SU-DHL-6 (cell line): ENCODE measurements around the gene MIDN.

Source experiments
- H2AFZ ChIP-seq: fragments of 200-600 bp; sonication (generic); 2 replicates; pipeline ENCODE4 v1.6.1; 2014; ENCODE audit warnings: low read depth, mild to moderate bottlenecking, moderate library complexity, mixed read lengths, antibody characterized with exemption, low read length; ENCODE audit not compliant: severe bottlenecking
- H3F3A ChIP-seq: fragments of 200-600 bp; shearing (Covaris generic); 2 replicates; pipeline ENCODE4 v1.6.0; 2016; ENCODE audit warnings: antibody characterized with exemption, mild to moderate bottlenecking; ENCODE audit not compliant: insufficient read depth
- H3K27ac ChIP-seq: fragments of 200-600 bp; sonication (generic); 2 replicates; pipeline ENCODE4 v1.5.1; 2016; ENCODE audit warnings: low read depth, mild to moderate bottlenecking, low read length, moderate library complexity, mixed read lengths
- H3K27me3 ChIP-seq: fragments of 200-600 bp; sonication (generic), shearing (Covaris generic); 2 replicates; pipeline ENCODE4 v1.6.0; 2014; ENCODE audit warnings: mild to moderate bottlenecking, low read length
- H3K36me3 ChIP-seq: fragments of 200-600 bp; sonication (generic); 2 replicates; pipeline ENCODE4 v1.6.1; 2014; ENCODE audit warnings: mild to moderate bottlenecking, low read length, mixed read lengths
- H3K4me2 ChIP-seq: fragments of 300-600, 200-600 bp; shearing (Covaris generic), sonication (generic); 2 replicates; pipeline ENCODE4 v1.6.0; 2014; ENCODE audit warnings: low read length, low read depth, mild to moderate bottlenecking; ENCODE audit not compliant: poor library complexity, severe bottlenecking
- H3K4me3 ChIP-seq: fragments of 200-600 bp; sonication (generic); 2 replicates; pipeline ENCODE4 v1.5.1; 2014; ENCODE audit warnings: antibody characterized with exemption, low read length, mild to moderate bottlenecking, mixed read lengths; ENCODE audit not compliant: insufficient read depth, poor library complexity, severe bottlenecking
- H3K79me2 ChIP-seq: fragments of 200-600 bp; sonication (generic); 2 replicates; pipeline ENCODE4 v1.6.1; 2014; ENCODE audit warnings: mild to moderate bottlenecking, low read length, moderate library complexity; ENCODE audit not compliant: insufficient read depth
- H3K9ac ChIP-seq: fragments of 200-600 bp; sonication (generic); 2 replicates; pipeline ENCODE4 v1.7.0; 2014; ENCODE audit warnings: mild to moderate bottlenecking, low read length
- H3K9me2 ChIP-seq: fragments of 200-600 bp; sonication (generic); replicated peaks from 2 replicates; pipeline ENCODE4 v1.6.1; 2014; ENCODE audit warnings: low read length; ENCODE audit not compliant: insufficient read depth
- H3K9me3 ChIP-seq: fragments of 200-600 bp; sonication (generic); 2 replicates; pipeline ENCODE4 v1.6.1; 2014; ENCODE audit warnings: low read length, mixed read lengths; ENCODE audit not compliant: insufficient read depth
- H4K20me1 ChIP-seq: fragments of 200-600 bp; sonication (generic); 2 replicates; pipeline ENCODE4 v1.6.1; 2014; ENCODE audit warnings: low read depth, mild to moderate bottlenecking, antibody characterized with exemption, low read length, moderate library complexity, mixed read lengths
- EZH2phosphoT487 ChIP-seq: fragments of 200-600 bp; sonication (generic), shearing (Covaris generic); conservative IDR thresholded peaks from 2 replicates; pipeline ENCODE4 v1.6.1; 2018; ENCODE audit warnings: mild to moderate bottlenecking, antibody characterized with exemption, low read length, moderate library complexity, mixed read lengths
- TF ChIP-seq, protein P1 (sequence below): fragments of 200-600 bp; sonication (generic); IDR thresholded peaks from one replicate; pipeline ENCODE4 v1.5.1; 2017; ENCODE audit warnings: antibody characterized with exemption, mild to moderate bottlenecking, low read length, moderate library complexity; ENCODE audit not compliant: insufficient read depth, poor library complexity, severe bottlenecking

The MIDN gene

DNA sequence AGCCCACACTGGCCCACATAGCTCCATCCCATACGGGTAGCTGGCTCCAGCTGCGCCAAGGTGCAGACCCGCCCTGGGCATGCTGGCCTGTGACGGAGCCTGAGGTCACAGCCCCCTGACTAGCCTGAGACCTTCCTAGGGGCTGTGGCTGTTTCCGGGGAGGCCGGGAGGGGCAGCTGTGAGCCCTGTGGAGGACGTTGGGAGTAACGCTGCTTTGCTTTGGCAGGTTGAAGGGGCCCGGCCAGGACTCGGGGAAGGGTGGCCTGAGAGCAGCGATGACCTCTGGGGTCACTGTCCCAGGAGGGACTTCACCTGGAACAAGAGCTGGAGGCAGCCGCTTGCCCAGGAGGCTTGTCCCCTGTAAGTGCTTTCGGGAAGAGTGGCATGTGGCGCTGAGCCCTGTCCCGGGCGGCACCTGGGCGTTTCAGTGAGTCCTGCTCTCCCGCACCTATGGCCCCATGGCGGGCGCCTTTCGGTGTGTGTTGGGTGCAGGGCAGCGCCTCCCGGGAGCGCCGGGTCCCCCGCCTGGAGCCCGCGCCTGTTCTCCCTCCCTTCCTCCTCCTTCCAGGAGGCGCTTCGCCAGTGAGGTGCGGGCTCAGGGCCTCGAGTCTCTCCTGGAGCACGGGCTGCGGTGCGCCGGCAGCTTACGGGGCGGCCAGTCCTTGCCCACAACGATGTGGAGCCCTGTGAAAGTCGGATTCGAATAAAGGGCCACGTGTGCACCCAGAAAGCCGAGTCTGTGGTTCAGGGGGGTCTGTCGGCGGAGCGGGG, 25.9 kb downstream of the MIDN start:
- Histone ChIP-seq H3K27me3 (no peaks in the 10 kb centered on the region), H3K9me3 (no peaks in the 10 kb centered on the region), H3F3A (peaks cover 57% of the 10 kb centered on the region), H3K36me3 (peaks cover 6% of the 10 kb centered on the region), H4K20me1 (no peaks in the 10 kb centered on the region; the same call in 1 of the 2 replicates), H3K4me2 (peak overlapping the region; percentile 49), H3K4me3 (peak overlapping the region; percentile 47), H3K9ac (peak overlapping the region; percentile 96; the same call in 1 of the 2 replicates), H3K79me2 (peaks cover 35% of the 10 kb centered on the region), H3K27ac (no peak overlapping the region), H3K9me2 (no peaks in the 10 kb centered on the region), H2AFZ (no peak overlapping the region)
- no peak for TF ChIP-seq EZH2phosphoT487
- TF ChIP-seq, protein P1, sequence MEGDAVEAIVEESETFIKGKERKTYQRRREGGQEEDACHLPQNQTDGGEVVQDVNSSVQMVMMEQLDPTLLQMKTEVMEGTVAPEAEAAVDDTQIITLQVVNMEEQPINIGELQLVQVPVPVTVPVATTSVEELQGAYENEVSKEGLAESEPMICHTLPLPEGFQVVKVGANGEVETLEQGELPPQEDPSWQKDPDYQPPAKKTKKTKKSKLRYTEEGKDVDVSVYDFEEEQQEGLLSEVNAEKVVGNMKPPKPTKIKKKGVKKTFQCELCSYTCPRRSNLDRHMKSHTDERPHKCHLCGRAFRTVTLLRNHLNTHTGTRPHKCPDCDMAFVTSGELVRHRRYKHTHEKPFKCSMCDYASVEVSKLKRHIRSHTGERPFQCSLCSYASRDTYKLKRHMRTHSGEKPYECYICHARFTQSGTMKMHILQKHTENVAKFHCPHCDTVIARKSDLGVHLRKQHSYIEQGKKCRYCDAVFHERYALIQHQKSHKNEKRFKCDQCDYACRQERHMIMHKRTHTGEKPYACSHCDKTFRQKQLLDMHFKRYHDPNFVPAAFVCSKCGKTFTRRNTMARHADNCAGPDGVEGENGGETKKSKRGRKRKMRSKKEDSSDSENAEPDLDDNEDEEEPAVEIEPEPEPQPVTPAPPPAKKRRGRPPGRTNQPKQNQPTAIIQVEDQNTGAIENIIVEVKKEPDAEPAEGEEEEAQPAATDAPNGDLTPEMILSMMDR = no peak

DNA sequence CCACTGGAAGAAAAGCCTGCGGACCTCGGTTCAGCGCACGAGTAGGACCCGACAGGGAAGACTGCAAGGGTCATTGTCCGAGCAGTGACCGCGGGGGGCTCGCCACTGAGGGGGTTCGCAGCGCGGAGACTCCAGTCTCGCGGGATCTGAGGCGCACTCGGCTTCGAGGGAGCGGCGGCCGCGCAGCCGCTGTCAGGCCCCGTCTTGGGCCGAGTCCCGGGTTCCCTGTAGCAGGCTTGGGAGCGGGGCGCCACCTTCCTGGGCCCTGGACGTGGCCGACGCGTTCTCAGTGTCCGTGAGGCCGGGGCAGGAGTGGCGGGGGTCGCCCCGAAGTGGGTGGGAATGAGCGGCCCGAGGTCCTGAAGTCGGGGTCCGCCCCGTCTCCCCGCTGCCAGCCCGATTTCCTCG, 26.5 kb downstream of the MIDN start:
- Histone ChIP-seq H3K27me3 (no peaks in the 10 kb centered on the region), H3K4me2 (peak overlapping the region; percentile 49), H3K79me2 (peaks cover 31% of the 10 kb centered on the region), H3K9ac (peak overlapping the region; percentile 96), H3K9me2 (no peaks in the 10 kb centered on the region), H3K36me3 (peaks cover 6% of the 10 kb centered on the region), H4K20me1 (no peaks in the 10 kb centered on the region; the same call in 1 of the 2 replicates), H3K27ac (peak overlapping the region; percentile 88), H3K9me3 (no peaks in the 10 kb centered on the region), H3K4me3 (peak overlapping the region; percentile 47), H2AFZ (no peak overlapping the region), H3F3A (peaks cover 55% of the 10 kb centered on the region)
- TF ChIP-seq, protein P1 = no peak
- TF ChIP-seq EZH2phosphoT487 = no peak

DNA sequence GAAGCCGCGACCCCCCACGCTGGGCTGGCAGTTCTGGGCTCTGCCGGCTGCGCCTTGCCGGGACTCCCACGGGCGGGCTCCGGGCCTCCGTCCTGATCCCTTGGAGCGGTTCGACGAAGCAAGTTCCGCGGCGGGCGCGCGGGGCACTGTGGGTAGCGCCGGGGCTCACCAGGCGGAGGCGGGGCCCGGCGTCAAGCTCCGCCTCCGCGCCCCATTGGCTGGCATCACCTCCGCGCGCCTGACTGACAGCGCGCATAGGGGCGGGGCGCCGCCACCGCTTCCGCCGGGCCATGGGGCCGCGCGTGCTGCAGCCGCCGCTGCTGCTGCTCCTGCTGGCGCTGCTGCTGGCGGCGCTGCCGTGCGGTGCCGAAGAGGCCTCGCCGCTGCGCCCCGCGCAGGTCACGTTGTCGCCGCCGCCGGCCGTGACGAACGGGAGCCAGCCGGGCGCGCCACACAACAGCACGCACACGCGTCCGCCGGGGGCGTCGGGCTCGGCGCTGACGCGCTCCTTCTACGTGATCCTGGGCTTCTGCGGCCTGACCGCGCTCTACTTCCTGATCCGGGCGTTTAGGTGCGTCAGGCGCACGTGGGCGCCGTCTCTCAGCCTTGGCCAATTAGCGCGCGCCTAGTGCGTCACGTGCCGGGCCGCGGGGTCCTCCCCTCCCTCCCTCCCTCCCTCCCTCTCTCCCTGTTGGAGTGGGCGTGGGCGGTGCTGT, 27.0 kb downstream of the MIDN start, which contains the start of gene FAM174C:
TSS of gene FAM174C (plus strand) at position 271 of the 716 bp plus-strand sequence. CDS start at position 291, 20 bp downstream.
- Histone ChIP-seq H3F3A (peaks cover 49% of the 10 kb centered on the region), H2AFZ (no peak within 1 kb of the TSS), H3K4me3 (peak within 1 kb of the TSS; percentile 66), H3K79me2 (peaks cover 25% of the 10 kb centered on the region), H3K27ac (peak within 1 kb of the TSS; percentile 88), H3K36me3 (peaks cover 6% of the 10 kb centered on the region), H3K4me2 (peak within 1 kb of the TSS; percentile 81), H3K27me3 (no peaks in the 10 kb centered on the region), H3K9me3 (no peaks in the 10 kb centered on the region), H4K20me1 (no peaks in the 10 kb centered on the region; the same call in 1 of the 2 replicates), H3K9ac (peak within 1 kb of the TSS; percentile 96), H3K9me2 (no peaks in the 10 kb centered on the region)
- TF ChIP-seq EZH2phosphoT487 = no peak
- TF ChIP-seq, protein P1 = no peak
